ENCODE data around the gene PNPO.
A peak's percentile ranks its signal among the peaks of the same experiment; 100 is the strongest.

DNA sequence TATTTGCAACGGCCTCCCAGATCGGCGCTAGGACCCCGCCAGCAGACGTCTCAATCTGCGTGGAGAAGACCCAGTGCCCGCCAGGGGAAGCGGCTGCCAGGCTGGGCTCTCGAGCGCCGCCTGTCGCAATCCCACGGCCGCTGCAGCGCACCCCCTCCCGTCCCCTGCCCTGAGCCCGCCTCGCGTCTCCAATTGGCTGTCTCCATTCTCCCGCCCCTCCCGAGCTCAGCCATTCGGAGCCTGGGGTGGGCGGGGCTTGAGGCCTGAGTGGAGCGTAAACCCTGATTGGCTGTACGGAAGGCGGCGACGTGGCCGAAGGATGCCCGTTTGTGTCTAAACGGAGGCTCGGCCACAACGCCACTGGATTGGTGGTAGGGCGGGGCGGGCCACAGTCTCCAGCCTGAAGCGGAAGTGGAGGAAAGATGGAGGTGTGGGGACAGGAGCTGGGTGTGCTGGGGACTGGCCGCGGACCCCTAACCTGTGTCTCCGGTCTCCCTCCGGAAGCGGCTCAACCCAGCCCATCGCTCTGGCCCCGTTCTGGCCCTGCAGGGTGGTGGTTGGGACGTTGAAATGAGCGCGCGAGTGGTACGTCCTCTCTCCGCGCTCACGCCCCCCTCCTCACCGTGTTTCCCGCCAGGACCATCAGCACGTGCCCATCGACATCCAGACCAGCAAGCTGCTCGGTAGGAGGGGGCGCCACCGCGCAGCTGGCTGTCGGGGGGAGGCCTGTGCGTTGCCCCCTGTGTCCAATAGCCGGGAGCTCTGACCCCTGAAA lies 29.5 kb downstream of the PNPO start, which contains the start of gene CDK5RAP3:
- TF ChIP-seq, protein P1, sequence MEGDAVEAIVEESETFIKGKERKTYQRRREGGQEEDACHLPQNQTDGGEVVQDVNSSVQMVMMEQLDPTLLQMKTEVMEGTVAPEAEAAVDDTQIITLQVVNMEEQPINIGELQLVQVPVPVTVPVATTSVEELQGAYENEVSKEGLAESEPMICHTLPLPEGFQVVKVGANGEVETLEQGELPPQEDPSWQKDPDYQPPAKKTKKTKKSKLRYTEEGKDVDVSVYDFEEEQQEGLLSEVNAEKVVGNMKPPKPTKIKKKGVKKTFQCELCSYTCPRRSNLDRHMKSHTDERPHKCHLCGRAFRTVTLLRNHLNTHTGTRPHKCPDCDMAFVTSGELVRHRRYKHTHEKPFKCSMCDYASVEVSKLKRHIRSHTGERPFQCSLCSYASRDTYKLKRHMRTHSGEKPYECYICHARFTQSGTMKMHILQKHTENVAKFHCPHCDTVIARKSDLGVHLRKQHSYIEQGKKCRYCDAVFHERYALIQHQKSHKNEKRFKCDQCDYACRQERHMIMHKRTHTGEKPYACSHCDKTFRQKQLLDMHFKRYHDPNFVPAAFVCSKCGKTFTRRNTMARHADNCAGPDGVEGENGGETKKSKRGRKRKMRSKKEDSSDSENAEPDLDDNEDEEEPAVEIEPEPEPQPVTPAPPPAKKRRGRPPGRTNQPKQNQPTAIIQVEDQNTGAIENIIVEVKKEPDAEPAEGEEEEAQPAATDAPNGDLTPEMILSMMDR (IDR thresholded peaks at IDR 0.05), result peak; percentile 87 to 100
- TF ChIP-seq POLR2A (IDR thresholded peaks at IDR 0.05) (peak in 1 of 2 donors; percentile 54), POLR2AphosphoS5 (IDR thresholded peaks at IDR 0.05) (peak in 1 of 3 donors; percentile 66)
